ENCODE results near the gene PTH1R. TPM values are rescaled to one million over a fixed set of nuclear protein-coding genes. Genes with fewer than 3 reads are reported as not detected.

PTH1R gene
- total RNA-seq, 4 donors from 2014 or later = 0.40 to 1.9 (median 1.5) TPM

- DNase-seq = no peak
- intact Hi-C loops (cut with DNase I) = no loop called here
Measured at GRCh38 chr3:46866720-46867549, 10.6 kb upstream of the PTH1R start.

GRCh38 chr3:46867550-46867898, 10.0 kb upstream of the PTH1R start:
- H3K4me3 ChIP-seq = no peak overlapping the region
- 41% methylated on average over 4 of the region's 15 CpGs; no CpG with 5 or more reads in 1 of the 2 donors for WGBS, 2 donors
- no peaks in the 10 kb centered on the region for H3K36me3 ChIP-seq
- DNase-seq = no peak
- H3K27ac ChIP-seq = peak overlapping the region in 3 of 4 donors; percentile 27 to 67 (median 64)
- no peak for TF ChIP-seq CTCF (IDR thresholded peaks at IDR 0.05)
- no peak for TF ChIP-seq POLR2A (IDR thresholded peaks at IDR 0.05)
- intact Hi-C loops (cut with DNase I) = no loop called here
- H3K4me1 ChIP-seq = peaks cover 14 to 59% (median 21%) of the 10 kb centered on the region in 3 donors
- peaks cover 0 to 7% (median 0%) of the 10 kb centered on the region in 4 donors for H3K27me3 ChIP-seq
- no peaks in the 10 kb centered on the region for H3K9me3 ChIP-seq

More at GRCh38 chr3:46866720-46867549, 10.6 kb upstream of the PTH1R start:
- H3K27ac ChIP-seq = peak overlapping the region in 3 of 4 donors; percentile 27 to 67 (median 64)
- no peaks in the 10 kb centered on the region for H3K9me3 ChIP-seq
- WGBS, 2 donors = 21 to 38% methylated on average over 4 to 11 of the region's 15 CpGs
- no peak for TF ChIP-seq POLR2A (IDR thresholded peaks at IDR 0.05)
- peak; percentile 71 to 93 (median 82) for TF ChIP-seq CTCF (IDR thresholded peaks at IDR 0.05)
- no peaks in the 10 kb centered on the region for H3K36me3 ChIP-seq
- H3K4me3 ChIP-seq = no peak overlapping the region
- peaks cover 14 to 59% (median 21%) of the 10 kb centered on the region in 3 donors for H3K4me1 ChIP-seq
- peaks cover 0 to 5% (median 0%) of the 10 kb centered on the region in 4 donors for H3K27me3 ChIP-seq

GRCh38 chr3:46868287-46868686, 9.2 kb upstream of the PTH1R start:
- H3K4me3 ChIP-seq = no peak overlapping the region
- H3K36me3 ChIP-seq = no peaks in the 10 kb centered on the region
- no peak for DNase-seq
- no CpG with 5 or more reads among the region's 8 CpGs for WGBS, 2 donors
- H3K4me1 ChIP-seq = peaks cover 14 to 62% (median 21%) of the 10 kb centered on the region in 3 donors
- peaks cover 0 to 7% (median 0%) of the 10 kb centered on the region in 4 donors for H3K27me3 ChIP-seq
- H3K9me3 ChIP-seq = no peaks in the 10 kb centered on the region
- intact Hi-C loops (cut with DNase I) = no loop called here
- TF ChIP-seq POLR2A (IDR thresholded peaks at IDR 0.05) (no peak), CTCF (IDR thresholded peaks at IDR 0.05) (no peak)
- H3K27ac ChIP-seq = peak overlapping the region in 3 of 4 donors; percentile 27 to 67 (median 64)

GRCh38 chr3:46868948-46869347, 8.6 kb upstream of the PTH1R start:
- Histone ChIP-seq H3K4me1 (peaks cover 14 to 69% (median 21%) of the 10 kb centered on the region in 3 donors), H3K36me3 (no peaks in the 10 kb centered on the region), H3K27me3 (peaks cover 0 to 7% (median 0%) of the 10 kb centered on the region in 4 donors), H3K9me3 (no peaks in the 10 kb centered on the region), H3K27ac (peak overlapping the region in 1 of 4 donors; percentile 67), H3K4me3 (no peak overlapping the region)
- intact Hi-C loops (cut with DNase I) = no loop called here
- WGBS, 2 donors = 75 to 84% methylated on average over 4 to 6 of the region's 7 CpGs
- DNase-seq = no peak
- no peak for TF ChIP-seq POLR2A (IDR thresholded peaks at IDR 0.05)

- no peak for DNase-seq
- Histone ChIP-seq H3K4me1 (peaks cover 14 to 71% (median 21%) of the 10 kb centered on the region in 3 donors), H3K27me3 (peaks cover 0 to 7% (median 0%) of the 10 kb centered on the region in 4 donors), H3K9me3 (no peaks in the 10 kb centered on the region), H3K36me3 (no peaks in the 10 kb centered on the region), H3K27ac (no peak overlapping the region), H3K4me3 (no peak overlapping the region)
- TF ChIP-seq POLR2A (IDR thresholded peaks at IDR 0.05) = no peak
- TF ChIP-seq CTCF (IDR thresholded peaks at IDR 0.05) = no peak
- 53 to 70% methylated on average over 2 to 10 of the region's 10 CpGs for WGBS, 2 donors
- intact Hi-C loops (cut with DNase I) = no loop called here
Measured at GRCh38 chr3:46869440-46869839, 8.1 kb upstream of the PTH1R start.

Data from esophagus squamous epithelium (tissue), 5 donors.